Measurements from ENCODE around the gene REM2. TPM values are rescaled to one million over a fixed set of nuclear protein-coding genes. Genes with fewer than 3 reads are reported as not detected.

Gene REM2
- polyA plus RNA-seq, 1 of the 3 experiments (the other 2 are of a cell fraction) = 0.26 TPM

DNA sequence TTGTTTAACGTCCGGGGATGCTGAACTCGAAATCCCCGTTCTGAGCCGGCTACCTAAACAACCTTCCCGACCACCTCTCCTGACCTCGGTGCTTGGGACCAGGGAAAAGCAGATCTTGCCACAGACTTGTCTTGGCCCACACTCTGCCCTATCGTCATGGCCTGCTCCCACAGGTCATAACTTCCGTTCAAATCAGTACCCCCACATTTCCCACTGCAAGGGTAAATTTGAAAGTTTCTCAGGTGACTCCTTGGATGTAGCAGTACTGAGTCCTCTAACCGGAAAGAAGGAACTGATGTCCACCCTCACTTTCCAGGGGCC is 36.5 kb downstream of the REM2 start:
- peaks cover 19% of the 10 kb centered on the region for H3F3A ChIP-seq (replicated peaks; ENCODE audit: insufficient read depth)
- ChIA-PET POLR2A (interaction anchor here (0.6 to 3.2 kb wide), 9 partner anchors 10 to 135 kb away, joined by 3 to 15 read pairs (median 3); partner anchors contain the start of genes HAUS4, PRMT5 and REM2), CTCF (interaction anchor here (0.7 to 6.8 kb wide), 13 partner anchors 10 to 158 kb away, joined by 3 to 34 read pairs (median 5); partner anchors contain the start of gene PRMT5)
- TF ChIP-seq MXI1 (IDR thresholded peaks at IDR 0.05; ENCODE audit: low read depth, low read length) (0 out of 2 replicates have a peak, but pooled peaks have one; percentile 21), EZH2phosphoT487 (IDR thresholded peaks at IDR 0.05; ENCODE audit: borderline replicate concordance, low read depth) (no peak)
- WGBS (ENCODE audit: low lambda C conversion rate) = 8% methylated on average over 9 of the region's 10 CpGs
- H2AFZ ChIP-seq (ENCODE audit: low read depth) = peak overlapping the region; percentile 88
- no peaks in the 10 kb centered on the region for H3K27me3 ChIP-seq (ENCODE audit: insufficient read depth)
- H3K4me3 ChIP-seq (ENCODE audit: low read depth in 2 of 2, low read length in 1 of 2) = peak overlapping the region; percentile 34 to 37; a peak in 3 of 4 replicates
- H3K79me2 ChIP-seq (ENCODE audit: insufficient read depth) = peaks cover 42% of the 10 kb centered on the region
- no peaks in the 10 kb centered on the region for H3K9me2 ChIP-seq
- peaks cover 0 to 9% of the 10 kb centered on the region in 2 experiments; a peak in 2 of 4 replicates for H3K4me1 ChIP-seq (ENCODE audit: control insufficient read depth in 1 of 2, insufficient read depth in 2 of 2, low read depth in 1 of 2, low read length in 1 of 2)
- H3K27ac ChIP-seq (ENCODE audit: low read depth in 2 of 2, low read length in 1 of 2) = peak overlapping the region; percentile 82 to 84
- H3K9ac ChIP-seq = peak overlapping the region; percentile 40
- no peaks in the 10 kb centered on the region for H3K9me3 ChIP-seq
- no peak for DNase-seq
- H3K36me3 ChIP-seq (replicated peaks in 1 of 2; ENCODE audit: control insufficient read depth in 1 of 2, insufficient read depth in 2 of 2, low read length in 1 of 2) = peaks cover 38 to 43% of the 10 kb centered on the region in 2 experiments
- H4K20me1 ChIP-seq (ENCODE audit: insufficient read depth) = no peaks in the 10 kb centered on the region
- H3K4me2 ChIP-seq = peak overlapping the region; percentile 80

DNA sequence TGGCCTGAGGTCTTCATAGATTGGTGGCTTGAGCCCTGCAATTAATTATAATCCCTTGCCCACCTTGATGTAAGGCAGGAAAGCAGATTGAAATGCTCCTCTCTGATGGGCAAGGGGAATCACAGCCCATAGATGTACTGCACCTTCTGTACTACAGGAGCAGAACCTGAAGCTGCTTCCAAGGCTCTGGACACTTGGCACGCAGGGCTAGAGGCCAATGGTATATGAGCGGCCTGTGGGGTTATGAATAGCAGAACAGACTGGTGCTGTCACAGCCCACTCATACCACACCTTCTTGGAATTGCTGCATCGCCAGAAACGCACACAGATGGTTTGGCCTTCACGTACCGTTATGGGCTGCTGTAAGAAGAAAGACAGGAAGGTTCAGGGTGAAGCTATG is 37.7 kb downstream of the REM2 start:
- Histone ChIP-seq H3K27me3 (ENCODE audit: insufficient read depth) (no peaks in the 10 kb centered on the region), H3K36me3 (replicated peaks in 1 of 2; ENCODE audit: control insufficient read depth in 1 of 2, insufficient read depth in 2 of 2, low read length in 1 of 2) (peaks cover 43 to 44% of the 10 kb centered on the region in 2 experiments), H2AFZ (ENCODE audit: low read depth) (no peak overlapping the region), H3K9ac (no peak overlapping the region), H3K4me1 (ENCODE audit: control insufficient read depth in 1 of 2, insufficient read depth in 2 of 2, low read depth in 1 of 2, low read length in 1 of 2) (peaks cover 0 to 9% of the 10 kb centered on the region in 2 experiments; a peak in 2 of 4 replicates), H4K20me1 (ENCODE audit: insufficient read depth) (no peaks in the 10 kb centered on the region), H3K27ac (ENCODE audit: low read depth in 2 of 2, low read length in 1 of 2) (no peak overlapping the region), H3K4me3 (ENCODE audit: low read depth in 2 of 2, low read length in 1 of 2) (no peak overlapping the region), H3K79me2 (ENCODE audit: insufficient read depth) (peaks cover 30% of the 10 kb centered on the region), H3K4me2 (no peak overlapping the region), H3K9me2 (no peaks in the 10 kb centered on the region), H3F3A (replicated peaks; ENCODE audit: insufficient read depth) (peaks cover 19% of the 10 kb centered on the region), H3K9me3 (no peaks in the 10 kb centered on the region)
- 92% methylated on average over 5 of the region's 6 CpGs for WGBS (ENCODE audit: low lambda C conversion rate)
- TF ChIP-seq TCF12 (IDR thresholded peaks at IDR 0.05) (no peak), FOSL2 (IDR thresholded peaks at IDR 0.05; ENCODE audit: borderline replicate concordance, low read depth) (no peak), SMC3 (IDR thresholded peaks at IDR 0.05; ENCODE audit: low read depth, low read length) (no peak), NRF1 (IDR thresholded peaks at IDR 0.05; ENCODE audit: low read depth, low read length) (no peak), GABPA (IDR thresholded peaks at IDR 0.05; ENCODE audit: low read depth) (no peak), RAD21 (IDR thresholded peaks at IDR 0.05; ENCODE audit: low read length) (no peak), EP300 (IDR thresholded peaks at IDR 0.05; ENCODE audit: borderline replicate concordance in 1 of 2, low read depth in 1 of 2, low read length in 1 of 2) (no peak)
- TF ChIP-seq, protein P1, sequence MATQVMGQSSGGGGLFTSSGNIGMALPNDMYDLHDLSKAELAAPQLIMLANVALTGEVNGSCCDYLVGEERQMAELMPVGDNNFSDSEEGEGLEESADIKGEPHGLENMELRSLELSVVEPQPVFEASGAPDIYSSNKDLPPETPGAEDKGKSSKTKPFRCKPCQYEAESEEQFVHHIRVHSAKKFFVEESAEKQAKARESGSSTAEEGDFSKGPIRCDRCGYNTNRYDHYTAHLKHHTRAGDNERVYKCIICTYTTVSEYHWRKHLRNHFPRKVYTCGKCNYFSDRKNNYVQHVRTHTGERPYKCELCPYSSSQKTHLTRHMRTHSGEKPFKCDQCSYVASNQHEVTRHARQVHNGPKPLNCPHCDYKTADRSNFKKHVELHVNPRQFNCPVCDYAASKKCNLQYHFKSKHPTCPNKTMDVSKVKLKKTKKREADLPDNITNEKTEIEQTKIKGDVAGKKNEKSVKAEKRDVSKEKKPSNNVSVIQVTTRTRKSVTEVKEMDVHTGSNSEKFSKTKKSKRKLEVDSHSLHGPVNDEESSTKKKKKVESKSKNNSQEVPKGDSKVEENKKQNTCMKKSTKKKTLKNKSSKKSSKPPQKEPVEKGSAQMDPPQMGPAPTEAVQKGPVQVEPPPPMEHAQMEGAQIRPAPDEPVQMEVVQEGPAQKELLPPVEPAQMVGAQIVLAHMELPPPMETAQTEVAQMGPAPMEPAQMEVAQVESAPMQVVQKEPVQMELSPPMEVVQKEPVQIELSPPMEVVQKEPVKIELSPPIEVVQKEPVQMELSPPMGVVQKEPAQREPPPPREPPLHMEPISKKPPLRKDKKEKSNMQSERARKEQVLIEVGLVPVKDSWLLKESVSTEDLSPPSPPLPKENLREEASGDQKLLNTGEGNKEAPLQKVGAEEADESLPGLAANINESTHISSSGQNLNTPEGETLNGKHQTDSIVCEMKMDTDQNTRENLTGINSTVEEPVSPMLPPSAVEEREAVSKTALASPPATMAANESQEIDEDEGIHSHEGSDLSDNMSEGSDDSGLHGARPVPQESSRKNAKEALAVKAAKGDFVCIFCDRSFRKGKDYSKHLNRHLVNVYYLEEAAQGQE (IDR thresholded peaks at IDR 0.05; ENCODE audit: low read depth, low read length) = no peak
- TF ChIP-seq, protein P2, sequence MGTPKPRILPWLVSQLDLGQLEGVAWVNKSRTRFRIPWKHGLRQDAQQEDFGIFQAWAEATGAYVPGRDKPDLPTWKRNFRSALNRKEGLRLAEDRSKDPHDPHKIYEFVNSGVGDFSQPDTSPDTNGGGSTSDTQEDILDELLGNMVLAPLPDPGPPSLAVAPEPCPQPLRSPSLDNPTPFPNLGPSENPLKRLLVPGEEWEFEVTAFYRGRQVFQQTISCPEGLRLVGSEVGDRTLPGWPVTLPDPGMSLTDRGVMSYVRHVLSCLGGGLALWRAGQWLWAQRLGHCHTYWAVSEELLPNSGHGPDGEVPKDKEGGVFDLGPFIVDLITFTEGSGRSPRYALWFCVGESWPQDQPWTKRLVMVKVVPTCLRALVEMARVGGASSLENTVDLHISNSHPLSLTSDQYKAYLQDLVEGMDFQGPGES (IDR thresholded peaks at IDR 0.05; ENCODE audit: low read depth, low read length) = no peak
- TF ChIP-seq, protein P3, sequence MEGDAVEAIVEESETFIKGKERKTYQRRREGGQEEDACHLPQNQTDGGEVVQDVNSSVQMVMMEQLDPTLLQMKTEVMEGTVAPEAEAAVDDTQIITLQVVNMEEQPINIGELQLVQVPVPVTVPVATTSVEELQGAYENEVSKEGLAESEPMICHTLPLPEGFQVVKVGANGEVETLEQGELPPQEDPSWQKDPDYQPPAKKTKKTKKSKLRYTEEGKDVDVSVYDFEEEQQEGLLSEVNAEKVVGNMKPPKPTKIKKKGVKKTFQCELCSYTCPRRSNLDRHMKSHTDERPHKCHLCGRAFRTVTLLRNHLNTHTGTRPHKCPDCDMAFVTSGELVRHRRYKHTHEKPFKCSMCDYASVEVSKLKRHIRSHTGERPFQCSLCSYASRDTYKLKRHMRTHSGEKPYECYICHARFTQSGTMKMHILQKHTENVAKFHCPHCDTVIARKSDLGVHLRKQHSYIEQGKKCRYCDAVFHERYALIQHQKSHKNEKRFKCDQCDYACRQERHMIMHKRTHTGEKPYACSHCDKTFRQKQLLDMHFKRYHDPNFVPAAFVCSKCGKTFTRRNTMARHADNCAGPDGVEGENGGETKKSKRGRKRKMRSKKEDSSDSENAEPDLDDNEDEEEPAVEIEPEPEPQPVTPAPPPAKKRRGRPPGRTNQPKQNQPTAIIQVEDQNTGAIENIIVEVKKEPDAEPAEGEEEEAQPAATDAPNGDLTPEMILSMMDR (IDR thresholded peaks at IDR 0.05) = no peak
- CTCF ChIA-PET = interaction anchor here (0.7 to 6.8 kb wide), 6 partner anchors 9 to 137 kb away, joined by 3 to 34 read pairs (median 5); partner anchors contain the start of gene PRMT5
- no peak for DNase-seq
- POLR2A ChIA-PET = no interaction called here
